Measurements from ENCODE around the gene XPOT.

The XPOT gene

DNA sequence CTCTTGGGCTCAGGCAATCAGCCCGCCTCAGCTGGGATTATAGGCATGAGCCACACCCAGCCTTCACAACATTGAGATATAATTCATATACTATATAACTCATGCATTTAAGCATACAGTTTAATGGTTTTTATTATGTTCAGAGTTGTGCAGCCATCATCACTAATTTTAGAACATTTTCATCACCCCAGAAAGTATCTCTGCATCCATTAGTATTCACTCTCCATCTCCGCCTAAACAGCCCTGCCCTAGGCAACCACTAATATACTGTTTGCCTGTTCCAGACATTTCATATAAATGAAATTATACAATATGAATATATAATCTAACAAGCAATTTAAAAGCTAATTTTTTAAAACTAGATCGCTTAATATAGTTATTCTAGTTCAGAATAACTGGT lies 82.5 kb downstream of the XPOT start:
- H3K27ac ChIP-seq = no peak overlapping the region
- TF ChIP-seq, protein P1, sequence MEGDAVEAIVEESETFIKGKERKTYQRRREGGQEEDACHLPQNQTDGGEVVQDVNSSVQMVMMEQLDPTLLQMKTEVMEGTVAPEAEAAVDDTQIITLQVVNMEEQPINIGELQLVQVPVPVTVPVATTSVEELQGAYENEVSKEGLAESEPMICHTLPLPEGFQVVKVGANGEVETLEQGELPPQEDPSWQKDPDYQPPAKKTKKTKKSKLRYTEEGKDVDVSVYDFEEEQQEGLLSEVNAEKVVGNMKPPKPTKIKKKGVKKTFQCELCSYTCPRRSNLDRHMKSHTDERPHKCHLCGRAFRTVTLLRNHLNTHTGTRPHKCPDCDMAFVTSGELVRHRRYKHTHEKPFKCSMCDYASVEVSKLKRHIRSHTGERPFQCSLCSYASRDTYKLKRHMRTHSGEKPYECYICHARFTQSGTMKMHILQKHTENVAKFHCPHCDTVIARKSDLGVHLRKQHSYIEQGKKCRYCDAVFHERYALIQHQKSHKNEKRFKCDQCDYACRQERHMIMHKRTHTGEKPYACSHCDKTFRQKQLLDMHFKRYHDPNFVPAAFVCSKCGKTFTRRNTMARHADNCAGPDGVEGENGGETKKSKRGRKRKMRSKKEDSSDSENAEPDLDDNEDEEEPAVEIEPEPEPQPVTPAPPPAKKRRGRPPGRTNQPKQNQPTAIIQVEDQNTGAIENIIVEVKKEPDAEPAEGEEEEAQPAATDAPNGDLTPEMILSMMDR (conservative IDR thresholded peaks at IDR 0.05) = no peak
- no peak for TF ChIP-seq ZFX (IDR thresholded peaks at IDR 0.05)

DNA sequence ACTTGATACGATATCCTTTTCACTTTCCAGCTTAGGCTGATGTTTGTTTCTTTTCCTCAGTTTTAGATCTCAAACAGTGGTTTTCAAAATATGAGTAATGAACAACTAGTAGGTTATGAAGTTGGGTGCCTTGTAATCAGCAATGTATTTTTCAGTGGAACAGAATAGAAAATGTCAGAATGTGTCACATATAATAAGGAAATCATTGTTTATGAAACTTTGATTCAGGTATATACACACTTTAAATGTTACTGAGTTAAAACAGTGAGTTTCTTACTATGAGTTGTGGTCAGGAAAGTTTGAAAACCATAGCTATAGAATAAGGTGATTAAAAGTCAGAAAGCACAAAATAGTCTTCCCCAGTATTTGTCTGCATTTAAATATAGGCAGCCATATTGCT lies 87.5 kb downstream of the XPOT start:
- TF ChIP-seq ZFX (IDR thresholded peaks at IDR 0.05) = no peak
- TF ChIP-seq, protein P1 (conservative IDR thresholded peaks at IDR 0.05) = no peak
- no peak overlapping the region for H3K27ac ChIP-seq

DNA sequence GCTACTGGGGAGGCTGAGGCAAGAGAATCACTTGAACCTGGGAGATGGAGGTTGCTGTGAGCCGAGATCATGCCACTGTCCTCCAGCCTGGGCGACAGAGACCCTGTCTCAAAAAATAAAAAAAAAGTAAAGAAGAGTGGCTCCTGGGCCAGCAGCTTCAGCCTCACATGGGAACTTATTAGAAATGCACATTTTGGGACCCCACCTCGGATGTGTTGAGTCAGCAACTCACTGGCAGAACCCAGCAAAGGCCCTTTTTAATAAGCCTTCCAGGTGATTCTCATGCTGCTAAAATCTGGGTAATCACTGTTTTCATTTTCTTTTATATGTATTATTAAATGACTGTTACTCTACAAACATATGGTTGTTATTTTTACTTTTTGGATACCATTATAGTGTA lies 89.3 kb downstream of the XPOT start:
- TF ChIP-seq, protein P1 (conservative IDR thresholded peaks at IDR 0.05) = no peak
- TF ChIP-seq ZFX (IDR thresholded peaks at IDR 0.05) = no peak
- H3K27ac ChIP-seq = no peak overlapping the region

DNA sequence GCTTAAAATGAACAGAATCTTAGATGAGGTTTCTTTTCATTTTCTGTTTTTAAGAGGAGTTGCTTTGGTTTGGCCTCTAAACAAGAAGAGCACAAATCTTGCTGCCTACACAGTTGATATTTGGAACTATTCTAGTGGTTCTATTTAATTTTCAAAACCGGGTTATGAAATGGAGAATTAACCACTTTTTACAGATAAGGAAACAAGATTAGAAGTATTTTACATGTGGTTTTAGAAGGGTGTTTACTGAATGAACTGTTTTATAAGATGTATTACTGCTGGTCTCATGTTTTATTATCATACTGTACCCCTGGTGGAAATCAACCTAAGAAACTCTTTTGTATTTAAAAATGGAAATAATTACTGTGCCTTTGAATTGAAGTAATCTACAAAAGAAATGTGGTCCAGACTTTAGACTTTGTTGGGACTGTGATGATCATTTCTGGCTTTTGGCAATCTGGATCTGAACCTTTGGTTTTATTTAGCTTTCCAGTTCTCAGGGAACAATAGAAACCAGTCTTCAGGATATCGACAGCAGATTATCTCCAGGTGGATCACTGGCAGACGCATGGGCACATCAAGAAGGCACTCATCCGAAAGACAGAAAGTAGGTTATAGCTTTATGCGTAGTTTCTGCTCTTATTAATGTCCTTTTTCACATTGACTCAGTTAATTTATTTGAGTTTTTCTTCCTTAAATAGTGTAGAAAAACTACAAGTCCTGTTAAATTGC lies 91.0 kb downstream of the XPOT start:
- no peak overlapping the region for H3K27ac ChIP-seq
- TF ChIP-seq, protein P1 (conservative IDR thresholded peaks at IDR 0.05) = no peak
- TF ChIP-seq ZFX (IDR thresholded peaks at IDR 0.05) = no peak

DNA sequence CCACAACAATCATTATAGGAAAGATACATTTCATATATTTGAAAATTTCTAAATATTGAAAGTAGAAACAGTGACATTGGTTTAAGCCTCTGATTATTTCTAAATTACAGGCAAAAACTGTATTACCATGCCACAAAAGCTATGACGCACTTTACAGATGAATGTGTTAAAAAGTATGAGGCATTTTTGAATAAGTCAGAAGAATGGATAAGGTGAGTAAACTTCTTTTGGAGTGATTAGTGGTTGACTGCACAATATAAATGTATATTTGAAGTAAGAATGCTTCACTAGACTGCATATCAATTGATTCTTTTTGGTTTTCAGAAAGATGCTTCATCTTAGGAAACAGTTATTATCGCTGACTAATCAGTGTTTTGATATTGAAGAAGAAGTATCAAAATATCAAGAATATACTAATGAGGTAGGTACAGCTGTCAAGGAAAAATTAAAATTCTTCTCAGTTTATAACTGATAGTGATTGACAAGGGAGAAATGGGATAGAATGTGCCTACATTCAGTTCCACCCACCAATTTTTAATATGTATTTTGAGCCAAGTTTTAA lies 92.7 kb downstream of the XPOT start:
- TF ChIP-seq, protein P1 (conservative IDR thresholded peaks at IDR 0.05) = no peak
- TF ChIP-seq ZFX (IDR thresholded peaks at IDR 0.05) = no peak
- H3K27ac ChIP-seq = no peak overlapping the region

DNA sequence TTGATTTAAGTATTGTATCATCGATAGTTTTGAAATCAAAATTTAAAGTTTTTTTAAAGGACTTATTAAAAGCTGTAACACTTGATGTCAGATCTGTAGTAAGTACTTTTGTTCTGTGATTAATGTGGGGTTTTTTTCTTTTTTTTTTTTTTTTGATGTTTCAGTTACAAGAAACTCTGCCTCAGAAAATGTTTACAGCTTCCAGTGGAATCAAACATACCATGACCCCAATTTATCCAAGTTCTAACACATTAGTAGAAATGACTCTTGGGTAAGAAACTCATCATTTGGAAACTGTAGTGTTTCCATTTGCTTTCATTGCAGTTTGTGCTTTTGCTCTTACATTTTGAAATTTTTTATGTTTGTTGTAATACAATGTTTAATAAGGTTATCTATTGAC lies 93.3 kb downstream of the XPOT start:
- TF ChIP-seq ZFX (IDR thresholded peaks at IDR 0.05) = no peak
- TF ChIP-seq, protein P1 (conservative IDR thresholded peaks at IDR 0.05) = no peak
- H3K27ac ChIP-seq = no peak overlapping the region

DNA sequence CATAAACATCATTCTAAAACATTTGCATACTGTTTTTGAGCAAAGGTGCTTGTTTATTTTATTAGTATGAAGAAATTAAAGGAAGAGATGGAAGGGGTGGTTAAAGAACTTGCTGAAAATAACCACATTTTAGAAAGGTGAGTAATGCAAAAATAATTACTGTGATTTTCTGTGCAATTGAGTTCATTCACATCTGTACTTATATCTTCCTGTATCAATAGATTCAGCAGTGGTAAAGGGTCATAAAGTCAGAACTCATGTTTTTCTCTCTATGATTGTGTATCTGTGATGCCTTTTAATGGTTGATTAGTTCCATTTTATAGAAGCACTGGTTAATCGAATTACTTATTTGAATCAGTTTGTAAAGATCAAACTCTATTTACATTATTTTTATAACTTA lies 93.7 kb downstream of the XPOT start:
- TF ChIP-seq ZFX (IDR thresholded peaks at IDR 0.05) = no peak
- TF ChIP-seq, protein P1 (conservative IDR thresholded peaks at IDR 0.05) = no peak
- no peak overlapping the region for H3K27ac ChIP-seq

All from C4-2B (cell line).